ENCODE data around the gene RAB8B. TPM values are rescaled to one million over a fixed set of nuclear protein-coding genes. Genes with fewer than 3 reads are reported as not detected.
A peak's percentile ranks its signal among the peaks of the same experiment; 100 is the strongest.

RAB8B gene
- total and polyA plus RNA-seq, 9 of the 15 experiments (the other 6 are each of a cell fraction or from before 2014, with no cell fraction given) = 7.8 to 32.1 (median 24.2) TPM

DNA sequence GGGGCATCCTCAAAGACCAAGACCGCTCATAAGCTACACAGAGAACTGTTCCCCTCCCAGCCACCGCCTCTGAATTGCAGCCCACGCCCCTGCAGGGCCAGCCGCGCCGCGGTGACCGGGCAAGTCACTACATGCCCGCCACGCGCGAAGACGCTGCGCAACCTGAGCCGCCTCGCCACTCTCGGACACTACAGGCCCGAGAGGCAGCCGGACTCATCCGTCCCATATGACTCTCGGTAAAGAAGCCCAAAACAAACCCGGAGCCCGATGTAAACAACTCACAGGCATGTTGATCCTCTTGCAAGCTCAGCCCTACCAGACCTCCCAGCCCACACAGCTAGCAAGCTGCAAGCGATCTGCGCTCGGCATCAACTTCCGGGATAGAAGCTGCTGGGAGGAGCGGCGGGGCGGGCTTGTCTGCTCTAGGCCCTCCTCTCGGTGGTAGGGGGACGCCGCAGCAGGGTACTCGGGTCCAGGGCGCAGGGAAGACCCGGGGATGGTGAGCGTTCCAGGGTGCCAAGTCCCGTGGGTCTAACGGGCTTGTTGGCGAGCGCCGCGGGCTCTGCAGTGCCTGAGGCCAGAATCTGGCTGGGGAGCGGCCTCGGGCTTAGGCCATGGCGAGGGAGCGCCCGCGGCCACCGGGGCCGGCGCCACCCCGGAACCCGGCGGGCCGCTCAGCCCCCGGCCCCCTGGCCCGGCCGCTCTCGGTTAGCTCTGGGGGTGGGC, 32.1 kb upstream of the RAB8B start, which contains the start of gene RPS27L (continued):
- TF ChIP-seq, protein P1, sequence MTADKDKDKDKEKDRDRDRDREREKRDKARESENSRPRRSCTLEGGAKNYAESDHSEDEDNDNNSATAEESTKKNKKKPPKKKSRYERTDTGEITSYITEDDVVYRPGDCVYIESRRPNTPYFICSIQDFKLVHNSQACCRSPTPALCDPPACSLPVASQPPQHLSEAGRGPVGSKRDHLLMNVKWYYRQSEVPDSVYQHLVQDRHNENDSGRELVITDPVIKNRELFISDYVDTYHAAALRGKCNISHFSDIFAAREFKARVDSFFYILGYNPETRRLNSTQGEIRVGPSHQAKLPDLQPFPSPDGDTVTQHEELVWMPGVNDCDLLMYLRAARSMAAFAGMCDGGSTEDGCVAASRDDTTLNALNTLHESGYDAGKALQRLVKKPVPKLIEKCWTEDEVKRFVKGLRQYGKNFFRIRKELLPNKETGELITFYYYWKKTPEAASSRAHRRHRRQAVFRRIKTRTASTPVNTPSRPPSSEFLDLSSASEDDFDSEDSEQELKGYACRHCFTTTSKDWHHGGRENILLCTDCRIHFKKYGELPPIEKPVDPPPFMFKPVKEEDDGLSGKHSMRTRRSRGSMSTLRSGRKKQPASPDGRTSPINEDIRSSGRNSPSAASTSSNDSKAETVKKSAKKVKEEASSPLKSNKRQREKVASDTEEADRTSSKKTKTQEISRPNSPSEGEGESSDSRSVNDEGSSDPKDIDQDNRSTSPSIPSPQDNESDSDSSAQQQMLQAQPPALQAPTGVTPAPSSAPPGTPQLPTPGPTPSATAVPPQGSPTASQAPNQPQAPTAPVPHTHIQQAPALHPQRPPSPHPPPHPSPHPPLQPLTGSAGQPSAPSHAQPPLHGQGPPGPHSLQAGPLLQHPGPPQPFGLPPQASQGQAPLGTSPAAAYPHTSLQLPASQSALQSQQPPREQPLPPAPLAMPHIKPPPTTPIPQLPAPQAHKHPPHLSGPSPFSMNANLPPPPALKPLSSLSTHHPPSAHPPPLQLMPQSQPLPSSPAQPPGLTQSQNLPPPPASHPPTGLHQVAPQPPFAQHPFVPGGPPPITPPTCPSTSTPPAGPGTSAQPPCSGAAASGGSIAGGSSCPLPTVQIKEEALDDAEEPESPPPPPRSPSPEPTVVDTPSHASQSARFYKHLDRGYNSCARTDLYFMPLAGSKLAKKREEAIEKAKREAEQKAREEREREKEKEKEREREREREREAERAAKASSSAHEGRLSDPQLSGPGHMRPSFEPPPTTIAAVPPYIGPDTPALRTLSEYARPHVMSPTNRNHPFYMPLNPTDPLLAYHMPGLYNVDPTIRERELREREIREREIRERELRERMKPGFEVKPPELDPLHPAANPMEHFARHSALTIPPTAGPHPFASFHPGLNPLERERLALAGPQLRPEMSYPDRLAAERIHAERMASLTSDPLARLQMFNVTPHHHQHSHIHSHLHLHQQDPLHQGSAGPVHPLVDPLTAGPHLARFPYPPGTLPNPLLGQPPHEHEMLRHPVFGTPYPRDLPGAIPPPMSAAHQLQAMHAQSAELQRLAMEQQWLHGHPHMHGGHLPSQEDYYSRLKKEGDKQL (CRISPR knock-in tag; IDR thresholded peaks at IDR 0.05; ENCODE audit: borderline replicate concordance) = 0 out of 2 replicates have a peak, but pooled peaks have one; percentile 78
- TF ChIP-seq, protein P2, sequence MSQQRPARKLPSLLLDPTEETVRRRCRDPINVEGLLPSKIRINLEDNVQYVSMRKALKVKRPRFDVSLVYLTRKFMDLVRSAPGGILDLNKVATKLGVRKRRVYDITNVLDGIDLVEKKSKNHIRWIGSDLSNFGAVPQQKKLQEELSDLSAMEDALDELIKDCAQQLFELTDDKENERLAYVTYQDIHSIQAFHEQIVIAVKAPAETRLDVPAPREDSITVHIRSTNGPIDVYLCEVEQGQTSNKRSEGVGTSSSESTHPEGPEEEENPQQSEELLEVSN (IDR thresholded peaks at IDR 0.05; ENCODE audit: borderline replicate concordance in 1 of 2, extremely low read depth in 1 of 2, insufficient read depth in 1 of 2, insufficient read length in 1 of 2, low read depth in 1 of 2, low read length in 1 of 2, poor library complexity in 1 of 2, severe bottlenecking in 1 of 2) = peak; percentile 62 to 74
- 0 out of 2 replicates have a peak, but pooled peaks have one; percentile 21 for TF ChIP-seq HIVEP1 (CRISPR knock-in tag; IDR thresholded peaks at IDR 0.05)
- no peak for TF ChIP-seq ZNF41 (CRISPR knock-in tag; conservative IDR thresholded peaks at IDR 0.05)
- peak; percentile 54; the same call in 1 of the 2 replicates for TF ChIP-seq SOX6 (IDR thresholded peaks at IDR 0.05)
- TF ChIP-seq, protein P3, sequence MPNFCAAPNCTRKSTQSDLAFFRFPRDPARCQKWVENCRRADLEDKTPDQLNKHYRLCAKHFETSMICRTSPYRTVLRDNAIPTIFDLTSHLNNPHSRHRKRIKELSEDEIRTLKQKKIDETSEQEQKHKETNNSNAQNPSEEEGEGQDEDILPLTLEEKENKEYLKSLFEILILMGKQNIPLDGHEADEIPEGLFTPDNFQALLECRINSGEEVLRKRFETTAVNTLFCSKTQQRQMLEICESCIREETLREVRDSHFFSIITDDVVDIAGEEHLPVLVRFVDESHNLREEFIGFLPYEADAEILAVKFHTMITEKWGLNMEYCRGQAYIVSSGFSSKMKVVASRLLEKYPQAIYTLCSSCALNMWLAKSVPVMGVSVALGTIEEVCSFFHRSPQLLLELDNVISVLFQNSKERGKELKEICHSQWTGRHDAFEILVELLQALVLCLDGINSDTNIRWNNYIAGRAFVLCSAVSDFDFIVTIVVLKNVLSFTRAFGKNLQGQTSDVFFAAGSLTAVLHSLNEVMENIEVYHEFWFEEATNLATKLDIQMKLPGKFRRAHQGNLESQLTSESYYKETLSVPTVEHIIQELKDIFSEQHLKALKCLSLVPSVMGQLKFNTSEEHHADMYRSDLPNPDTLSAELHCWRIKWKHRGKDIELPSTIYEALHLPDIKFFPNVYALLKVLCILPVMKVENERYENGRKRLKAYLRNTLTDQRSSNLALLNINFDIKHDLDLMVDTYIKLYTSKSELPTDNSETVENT (CRISPR knock-in tag; IDR thresholded peaks at IDR 0.05) = peak; percentile 49; the same call in 1 of the 2 replicates
- TF ChIP-seq, protein P4, sequence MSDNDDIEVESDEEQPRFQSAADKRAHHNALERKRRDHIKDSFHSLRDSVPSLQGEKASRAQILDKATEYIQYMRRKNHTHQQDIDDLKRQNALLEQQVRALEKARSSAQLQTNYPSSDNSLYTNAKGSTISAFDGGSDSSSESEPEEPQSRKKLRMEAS (CRISPR knock-in tag; IDR thresholded peaks at IDR 0.05) = peak; percentile 83
- TF ChIP-seq GABPA (tag; conservative IDR thresholded peaks at IDR 0.05; ENCODE audit: low read depth) = peak; percentile 90
- no peak for TF ChIP-seq BCL6 (CRISPR knock-in tag; IDR thresholded peaks at IDR 0.05)
- TF ChIP-seq, protein P5, sequence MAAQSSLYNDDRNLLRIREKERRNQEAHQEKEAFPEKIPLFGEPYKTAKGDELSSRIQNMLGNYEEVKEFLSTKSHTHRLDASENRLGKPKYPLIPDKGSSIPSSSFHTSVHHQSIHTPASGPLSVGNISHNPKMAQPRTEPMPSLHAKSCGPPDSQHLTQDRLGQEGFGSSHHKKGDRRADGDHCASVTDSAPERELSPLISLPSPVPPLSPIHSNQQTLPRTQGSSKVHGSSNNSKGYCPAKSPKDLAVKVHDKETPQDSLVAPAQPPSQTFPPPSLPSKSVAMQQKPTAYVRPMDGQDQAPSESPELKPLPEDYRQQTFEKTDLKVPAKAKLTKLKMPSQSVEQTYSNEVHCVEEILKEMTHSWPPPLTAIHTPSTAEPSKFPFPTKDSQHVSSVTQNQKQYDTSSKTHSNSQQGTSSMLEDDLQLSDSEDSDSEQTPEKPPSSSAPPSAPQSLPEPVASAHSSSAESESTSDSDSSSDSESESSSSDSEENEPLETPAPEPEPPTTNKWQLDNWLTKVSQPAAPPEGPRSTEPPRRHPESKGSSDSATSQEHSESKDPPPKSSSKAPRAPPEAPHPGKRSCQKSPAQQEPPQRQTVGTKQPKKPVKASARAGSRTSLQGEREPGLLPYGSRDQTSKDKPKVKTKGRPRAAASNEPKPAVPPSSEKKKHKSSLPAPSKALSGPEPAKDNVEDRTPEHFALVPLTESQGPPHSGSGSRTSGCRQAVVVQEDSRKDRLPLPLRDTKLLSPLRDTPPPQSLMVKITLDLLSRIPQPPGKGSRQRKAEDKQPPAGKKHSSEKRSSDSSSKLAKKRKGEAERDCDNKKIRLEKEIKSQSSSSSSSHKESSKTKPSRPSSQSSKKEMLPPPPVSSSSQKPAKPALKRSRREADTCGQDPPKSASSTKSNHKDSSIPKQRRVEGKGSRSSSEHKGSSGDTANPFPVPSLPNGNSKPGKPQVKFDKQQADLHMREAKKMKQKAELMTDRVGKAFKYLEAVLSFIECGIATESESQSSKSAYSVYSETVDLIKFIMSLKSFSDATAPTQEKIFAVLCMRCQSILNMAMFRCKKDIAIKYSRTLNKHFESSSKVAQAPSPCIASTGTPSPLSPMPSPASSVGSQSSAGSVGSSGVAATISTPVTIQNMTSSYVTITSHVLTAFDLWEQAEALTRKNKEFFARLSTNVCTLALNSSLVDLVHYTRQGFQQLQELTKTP (IDR thresholded peaks at IDR 0.05; ENCODE audit: low read depth in 1 of 2, partially characterized antibody in 2 of 2) = peak in 1 of 2 experiments; percentile 72
- TF ChIP-seq TAF15 (IDR thresholded peaks at IDR 0.05; ENCODE audit: low read depth, low read length) = no peak
- peak; percentile 77; the same call in 1 of the 2 replicates for TF ChIP-seq ZBTB7A (IDR thresholded peaks at IDR 0.05; ENCODE audit: borderline replicate concordance, control insufficient read depth, low read depth, low read length)
